PC-9 (cell line): Measurements from ENCODE around the gene INTS4.
"Not testable (repeated sequence)": the region's sequence is repeated elsewhere in the genome, so short reads cannot be mapped to it uniquely, and the experiment has no call there.

Experiments
- EZH2 ChIP-seq: fragments of 200-600 bp; sonication (generic); IDR thresholded peaks from 2 replicates; pipeline ENCODE4 v1.8.0; 2017; ENCODE audit warnings: antibody characterized with exemption, low read depth
- TF ChIP-seq, protein P1 (sequence below): fragments of 200-600 bp; sonication (generic); conservative IDR thresholded peaks from 2 replicates; pipeline ENCODE4 v1.6.1; 2017; ENCODE audit warnings: mixed run types, antibody characterized with exemption, mild to moderate bottlenecking, moderate library complexity

DNA sequence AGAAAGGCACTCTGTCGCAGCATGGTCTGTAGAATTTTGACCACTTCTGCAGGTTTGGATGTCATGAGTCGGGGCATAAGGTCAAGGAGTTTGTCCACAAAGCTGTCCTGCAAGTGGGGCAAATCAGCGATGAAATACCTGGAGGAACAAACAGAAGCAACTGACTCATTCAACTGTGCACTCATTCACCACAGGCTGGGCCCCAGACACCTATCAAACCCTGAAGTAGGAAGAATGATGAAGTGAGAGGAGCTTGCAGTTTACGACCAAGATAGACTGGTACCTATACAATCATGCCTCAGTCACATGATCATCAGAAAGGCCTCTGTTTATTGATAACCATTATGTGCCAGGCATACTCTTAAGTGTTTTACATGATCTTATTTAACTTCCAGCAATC lies 102.8 kb downstream of the INTS4 start:
- not testable (repeated sequence) for TF ChIP-seq EZH2
- TF ChIP-seq, protein P1, sequence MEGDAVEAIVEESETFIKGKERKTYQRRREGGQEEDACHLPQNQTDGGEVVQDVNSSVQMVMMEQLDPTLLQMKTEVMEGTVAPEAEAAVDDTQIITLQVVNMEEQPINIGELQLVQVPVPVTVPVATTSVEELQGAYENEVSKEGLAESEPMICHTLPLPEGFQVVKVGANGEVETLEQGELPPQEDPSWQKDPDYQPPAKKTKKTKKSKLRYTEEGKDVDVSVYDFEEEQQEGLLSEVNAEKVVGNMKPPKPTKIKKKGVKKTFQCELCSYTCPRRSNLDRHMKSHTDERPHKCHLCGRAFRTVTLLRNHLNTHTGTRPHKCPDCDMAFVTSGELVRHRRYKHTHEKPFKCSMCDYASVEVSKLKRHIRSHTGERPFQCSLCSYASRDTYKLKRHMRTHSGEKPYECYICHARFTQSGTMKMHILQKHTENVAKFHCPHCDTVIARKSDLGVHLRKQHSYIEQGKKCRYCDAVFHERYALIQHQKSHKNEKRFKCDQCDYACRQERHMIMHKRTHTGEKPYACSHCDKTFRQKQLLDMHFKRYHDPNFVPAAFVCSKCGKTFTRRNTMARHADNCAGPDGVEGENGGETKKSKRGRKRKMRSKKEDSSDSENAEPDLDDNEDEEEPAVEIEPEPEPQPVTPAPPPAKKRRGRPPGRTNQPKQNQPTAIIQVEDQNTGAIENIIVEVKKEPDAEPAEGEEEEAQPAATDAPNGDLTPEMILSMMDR = not testable (repeated sequence)
